HG03432 (cell line): Measurements from ENCODE around the gene TREH.
"Not testable (repeated sequence)": the region's sequence is repeated elsewhere in the genome, so short reads cannot be mapped to it uniquely, and the experiment has no call there.

Source experiments
- ATAC-seq: cut with Tn5 transposase; IDR thresholded peaks from one replicate; pipeline ENCODE4 v1.9.1; 2021; ENCODE audit warnings: mild to moderate bottlenecking, moderate library complexity; ENCODE audit not compliant: unreplicated experiment

TREH gene

DNA sequence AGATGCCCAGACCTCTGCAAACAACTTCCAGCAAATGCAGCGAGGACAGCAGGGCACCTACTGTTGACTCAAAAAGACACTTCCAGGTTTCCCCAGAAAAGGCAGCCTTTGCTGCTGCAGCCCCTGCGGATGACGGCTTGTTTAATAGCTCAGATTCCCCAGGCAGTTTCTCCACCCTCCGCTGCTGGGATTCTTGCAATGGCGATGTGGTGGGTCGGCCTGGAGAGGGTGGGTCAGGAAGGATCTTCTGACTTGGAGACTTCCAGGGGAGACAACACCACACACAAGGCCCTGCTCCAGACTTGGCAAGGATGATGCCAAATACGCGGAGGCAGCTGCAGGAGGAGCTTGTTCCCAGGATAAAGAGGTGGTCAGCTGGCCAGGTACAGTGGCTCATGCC is 17.9 kb upstream of the TREH start:
- no peak for ATAC-seq

DNA sequence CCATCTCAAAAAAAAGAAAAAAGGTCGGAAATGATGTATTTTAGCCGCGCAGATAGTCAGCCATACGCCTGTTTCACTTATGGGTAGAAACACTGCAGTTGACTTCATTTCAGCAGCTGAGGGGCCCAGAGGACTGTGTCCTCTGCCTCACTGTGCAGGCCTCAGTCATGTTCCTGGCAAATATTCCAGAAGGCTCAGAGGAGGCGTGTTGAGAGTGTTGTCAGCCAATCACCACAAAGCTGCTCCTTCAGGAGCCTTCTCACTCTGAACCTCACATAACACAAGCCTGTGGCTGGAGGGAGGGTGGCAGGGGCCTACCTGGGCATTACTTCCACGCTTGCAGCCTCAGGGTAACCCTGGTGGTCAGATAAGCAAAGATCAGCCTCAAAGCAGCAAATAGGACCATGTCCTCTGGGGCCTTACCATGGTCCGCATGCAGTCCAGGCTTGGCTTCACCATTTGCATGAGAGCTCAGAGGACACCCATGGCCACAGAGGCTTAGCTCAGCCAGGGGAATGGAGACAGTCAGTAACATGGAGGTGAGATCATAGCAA is 17.3 kb upstream of the TREH start:
- ATAC-seq, result no peak

DNA sequence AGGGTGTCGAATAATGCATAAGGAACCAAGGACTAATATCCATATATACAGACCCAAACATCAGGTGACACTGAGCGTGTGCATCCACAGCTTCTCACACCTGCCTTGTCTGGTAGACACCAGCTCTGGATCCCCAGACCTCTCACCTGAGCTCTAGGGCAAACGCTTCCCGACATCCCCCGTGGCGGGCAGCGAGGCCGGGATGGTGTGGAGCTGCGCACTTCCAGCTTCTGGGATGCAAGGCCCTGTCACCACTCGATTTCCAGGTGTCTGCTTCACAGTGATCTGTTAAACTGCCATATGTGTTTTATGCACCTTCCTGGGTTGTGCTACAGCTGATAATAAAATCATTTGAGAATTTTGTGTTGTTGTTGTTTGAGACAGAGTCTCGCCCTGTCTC is 15.3 kb upstream of the TREH start:
- ATAC-seq, result no peak

DNA sequence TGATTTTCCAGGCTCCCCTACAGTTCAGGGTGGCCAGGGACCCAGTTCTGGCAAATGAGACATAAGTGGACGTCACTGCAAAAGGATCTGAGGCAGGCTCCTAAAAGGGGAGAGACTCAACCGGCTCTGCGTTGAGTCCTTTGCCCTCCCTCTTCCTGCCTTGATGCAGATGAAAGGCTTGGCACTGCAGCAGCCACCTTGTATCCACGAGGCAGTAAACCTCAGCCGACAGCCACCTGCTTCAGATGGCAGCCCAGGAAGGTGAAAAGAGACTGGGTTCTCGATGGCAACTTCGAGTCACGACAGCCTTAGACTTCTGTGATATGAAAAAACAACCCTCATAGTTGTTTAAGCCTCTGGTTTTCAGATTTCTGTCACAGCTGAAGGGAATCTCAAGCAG is 14.7 kb upstream of the TREH start:
- ATAC-seq, result no peak

DNA sequence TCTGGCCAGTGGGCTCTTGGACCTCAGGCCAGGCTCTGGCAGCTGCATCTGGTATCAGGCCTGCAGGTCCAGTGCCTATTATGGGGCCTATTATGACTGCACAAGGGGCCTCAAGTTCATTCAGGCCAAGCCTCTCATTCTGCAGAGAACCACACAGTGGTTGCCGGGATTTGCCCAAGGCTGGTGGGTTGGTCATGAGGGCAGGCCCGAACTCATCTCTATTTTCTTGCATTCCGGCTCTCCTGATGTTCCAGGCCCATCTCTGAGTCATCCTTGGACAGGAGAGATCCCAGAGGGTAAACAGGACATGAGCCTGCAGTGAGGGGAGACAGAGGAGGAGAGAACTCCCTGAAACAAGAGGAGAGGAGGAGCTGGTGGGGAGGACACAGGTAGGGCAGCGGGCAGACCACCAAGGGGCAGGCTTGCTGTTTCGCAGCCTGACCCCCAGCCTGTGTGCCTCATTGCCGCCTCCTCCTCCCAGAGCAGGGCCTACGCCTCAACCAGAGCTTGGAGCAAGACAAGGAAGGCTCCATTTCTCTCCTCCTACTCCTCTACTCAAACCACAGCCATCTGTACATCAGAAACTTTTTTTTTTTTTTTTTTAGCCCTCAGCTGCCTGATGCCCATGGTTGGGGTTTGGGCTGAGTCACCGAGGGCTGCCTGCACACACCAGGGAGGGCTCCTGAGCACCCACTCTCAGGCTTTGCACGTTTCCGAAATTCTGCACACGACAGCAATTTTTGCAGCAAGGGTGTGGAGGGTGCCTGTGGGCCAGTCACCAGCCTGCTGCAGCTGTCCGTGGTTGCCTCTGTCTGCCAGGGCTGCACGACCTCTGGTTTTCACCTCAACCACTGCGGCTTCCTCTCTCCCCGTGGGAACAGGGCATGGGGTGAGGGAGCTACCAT is 12.7 kb upstream of the TREH start:
- ATAC-seq, result peak; percentile 42

DNA sequence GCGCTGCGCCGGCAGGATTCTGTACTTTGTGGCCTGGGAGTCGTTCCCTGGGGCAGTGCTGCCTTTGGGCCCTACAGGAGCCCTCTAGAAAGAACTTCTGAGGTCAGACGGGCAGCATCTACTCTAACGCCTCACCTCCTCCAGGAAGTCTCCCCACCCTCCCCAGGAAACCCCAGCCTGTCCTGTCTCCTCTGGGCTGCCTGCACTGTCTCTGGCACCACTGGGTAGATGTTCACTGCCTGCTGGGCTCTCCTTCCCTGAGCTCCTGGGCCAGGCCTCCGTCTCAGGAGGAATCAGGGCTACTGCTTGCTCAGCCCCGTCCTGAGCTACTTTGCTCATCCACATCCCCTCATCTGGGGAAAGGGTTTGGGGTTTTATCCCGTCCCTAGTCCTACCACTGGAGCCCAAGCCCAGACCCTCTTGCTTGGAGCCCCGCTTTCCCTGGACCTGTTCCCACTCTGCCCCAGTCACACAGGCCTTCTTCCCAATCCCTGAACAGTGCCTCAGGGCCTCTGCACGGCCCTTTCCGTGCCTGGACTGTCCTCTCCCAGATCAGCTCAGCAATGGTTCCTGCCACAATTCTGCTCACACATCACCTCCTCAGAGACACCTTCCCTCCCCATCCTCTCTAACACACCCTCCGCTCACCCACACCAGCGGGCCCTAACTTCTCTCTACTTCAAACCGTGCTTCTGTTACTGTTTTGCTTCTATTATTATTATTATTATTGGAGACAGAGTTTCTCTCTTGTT is 11.3 kb upstream of the TREH start:
- no peak for ATAC-seq

DNA sequence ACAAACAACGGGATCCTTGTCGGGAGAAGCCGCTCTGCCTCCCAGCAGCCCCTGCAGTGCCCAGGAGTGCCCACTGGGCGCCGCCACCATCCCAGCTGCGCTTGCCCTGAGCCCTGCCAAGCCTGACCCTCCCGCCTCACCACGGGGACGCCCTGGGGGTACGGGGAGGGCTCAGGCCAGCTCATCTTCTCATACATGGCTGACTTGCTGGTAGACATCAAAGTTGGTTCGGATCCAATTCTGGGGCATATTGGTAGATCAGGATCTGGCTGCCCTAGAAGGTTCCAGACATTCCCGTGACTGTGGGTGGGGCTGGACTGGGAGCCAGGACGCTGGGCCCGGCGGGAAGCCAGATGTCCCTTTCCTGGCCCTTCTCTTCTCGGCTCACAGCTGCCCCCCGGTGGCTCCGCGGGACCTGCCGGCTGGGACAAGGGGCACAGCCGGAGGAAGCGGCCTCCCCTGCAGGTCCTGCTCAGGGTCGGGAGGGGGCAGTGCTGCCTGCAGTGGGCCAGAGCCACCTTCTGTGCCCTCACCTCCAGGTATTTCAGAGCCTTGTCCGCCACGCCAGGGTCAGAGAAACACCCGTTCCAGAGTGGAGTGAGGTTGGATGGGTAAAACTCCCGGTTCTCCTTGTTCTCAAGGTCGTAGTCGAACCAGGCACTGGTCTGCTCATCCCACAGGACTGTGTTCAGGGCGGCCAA is 10.6 kb upstream of the TREH start:
- peak; percentile 70 for ATAC-seq

DNA sequence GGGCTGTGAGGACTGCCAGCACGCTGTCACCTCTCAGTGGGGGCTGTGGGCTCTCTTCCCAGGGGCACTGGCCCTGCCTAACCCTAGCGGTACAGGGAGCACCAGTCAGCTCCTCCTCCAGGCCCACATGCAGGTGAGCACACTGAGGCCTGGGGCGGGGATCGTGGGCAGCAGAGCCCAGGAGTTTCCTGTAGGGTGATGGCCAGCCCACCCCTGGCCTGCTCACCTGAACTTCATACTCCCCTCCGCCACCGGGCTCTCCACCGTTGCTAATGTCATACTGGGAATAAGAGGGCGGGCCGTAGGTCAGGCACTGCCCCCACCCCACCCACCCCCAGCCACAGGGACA is 10.0 kb upstream of the TREH start:
- no peak for ATAC-seq

DNA sequence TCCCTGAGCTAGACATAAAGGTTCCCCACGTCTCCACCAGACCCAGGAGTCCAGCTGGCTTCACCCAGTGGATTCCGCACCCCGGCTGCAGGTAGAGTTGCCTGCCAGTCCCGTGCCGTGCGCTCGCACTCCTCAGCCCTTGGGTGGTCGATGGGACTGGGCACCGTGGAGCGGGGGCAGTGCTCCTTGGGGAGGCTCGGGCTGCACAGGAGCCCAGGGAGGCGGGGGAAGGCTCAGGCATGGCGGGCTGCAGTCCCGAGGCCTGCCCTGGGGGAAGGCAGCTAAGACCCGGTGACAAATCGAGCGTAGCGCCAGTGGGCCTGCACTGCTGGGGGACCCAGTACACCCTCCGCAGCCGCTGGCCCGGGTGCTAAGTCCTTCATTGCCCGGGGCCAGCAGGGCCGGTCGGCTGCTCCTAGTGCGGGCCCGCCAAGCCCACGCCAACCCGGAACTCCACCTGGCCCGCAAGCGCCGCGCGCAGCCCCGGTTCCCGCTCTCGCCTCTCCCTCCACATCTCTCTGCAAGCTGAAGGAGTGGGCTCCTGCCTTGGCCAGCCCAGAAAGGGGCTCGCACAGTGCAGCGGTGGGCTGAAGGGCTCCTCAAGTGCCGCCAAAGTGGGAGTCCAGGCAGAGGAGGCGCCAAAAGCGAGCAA is 9.5 kb upstream of the TREH start:
- no peak for ATAC-seq

DNA sequence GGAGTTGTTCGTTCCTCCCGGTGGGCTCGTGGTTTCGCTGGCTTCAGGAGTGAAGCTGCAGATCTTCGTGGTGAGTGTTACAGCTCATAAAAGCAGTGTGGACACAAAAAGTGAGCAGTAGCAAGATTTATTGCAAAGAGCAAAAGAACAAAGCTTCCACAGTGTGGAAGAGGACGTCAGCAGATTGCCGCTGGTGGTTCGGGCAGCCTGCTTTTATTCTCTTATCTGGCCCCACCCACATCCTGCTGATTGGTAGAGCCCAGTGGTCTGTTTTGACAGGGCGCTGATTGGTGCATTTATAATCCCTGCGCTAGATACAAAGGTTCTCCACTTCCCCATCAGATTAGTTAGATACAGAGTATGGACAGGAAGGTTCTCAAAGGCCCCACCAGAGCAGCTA is 8.9 kb upstream of the TREH start:
- not testable (repeated sequence) for ATAC-seq

DNA sequence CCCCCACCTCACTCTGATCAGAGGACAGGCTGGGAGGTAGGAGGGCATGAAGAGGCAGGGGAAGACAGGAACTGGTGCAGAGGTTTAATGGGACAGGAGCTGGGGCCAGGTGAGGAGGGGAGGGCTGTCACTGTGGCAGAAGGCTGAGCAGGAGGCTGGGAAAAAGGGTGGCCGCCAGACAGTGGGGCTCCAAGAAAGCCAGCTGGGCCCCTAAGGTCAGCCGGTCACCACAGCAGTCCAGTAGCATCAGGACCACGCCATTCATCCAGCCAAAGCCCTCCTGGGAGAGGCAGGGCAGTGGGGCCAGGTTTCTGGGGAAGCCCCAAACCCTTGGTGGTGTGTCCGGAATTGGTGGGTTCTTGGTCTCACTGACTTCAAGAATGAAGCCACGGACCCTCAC is 8.5 kb upstream of the TREH start:
- no peak for ATAC-seq

DNA sequence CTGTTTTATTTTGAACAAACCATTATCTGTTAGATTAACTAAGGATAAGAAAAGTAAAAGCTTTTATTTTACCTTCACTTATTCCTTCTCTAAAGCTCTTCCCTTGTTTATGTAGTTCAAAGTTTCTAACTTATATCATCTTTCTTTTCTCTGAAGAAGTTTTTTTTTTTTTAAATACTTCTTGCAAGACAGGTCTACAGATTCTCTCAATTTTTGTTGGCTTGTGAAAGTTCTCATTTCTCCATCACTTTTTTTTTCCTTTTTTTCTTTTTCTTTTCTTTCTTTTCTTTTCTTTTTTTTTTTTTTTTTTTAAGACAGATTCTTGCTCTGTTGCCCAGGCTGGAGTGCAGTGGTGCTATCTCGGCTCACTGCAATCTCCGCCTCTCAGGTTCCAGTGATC is 4.7 kb upstream of the TREH start:
- ATAC-seq, result no peak

DNA sequence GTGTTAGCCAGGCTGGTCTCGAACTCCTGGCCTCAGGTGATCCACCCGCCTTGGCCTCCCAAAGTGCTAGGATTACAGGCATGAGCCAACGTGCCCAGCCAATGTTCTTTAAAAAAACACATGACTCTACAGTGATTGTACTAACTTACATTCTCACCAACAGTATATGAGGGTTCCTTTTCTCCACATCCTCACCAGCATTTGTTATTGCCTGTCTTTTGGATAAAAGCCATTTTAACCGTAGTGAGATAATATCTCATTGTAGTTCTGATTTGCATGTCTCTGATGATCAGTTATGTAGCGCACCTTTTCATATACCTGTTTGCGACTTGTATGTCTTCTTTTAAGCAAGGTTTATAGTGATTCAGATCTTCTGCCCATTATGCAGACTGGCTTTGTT is 3.5 kb upstream of the TREH start:
- not testable (repeated sequence) for ATAC-seq

DNA sequence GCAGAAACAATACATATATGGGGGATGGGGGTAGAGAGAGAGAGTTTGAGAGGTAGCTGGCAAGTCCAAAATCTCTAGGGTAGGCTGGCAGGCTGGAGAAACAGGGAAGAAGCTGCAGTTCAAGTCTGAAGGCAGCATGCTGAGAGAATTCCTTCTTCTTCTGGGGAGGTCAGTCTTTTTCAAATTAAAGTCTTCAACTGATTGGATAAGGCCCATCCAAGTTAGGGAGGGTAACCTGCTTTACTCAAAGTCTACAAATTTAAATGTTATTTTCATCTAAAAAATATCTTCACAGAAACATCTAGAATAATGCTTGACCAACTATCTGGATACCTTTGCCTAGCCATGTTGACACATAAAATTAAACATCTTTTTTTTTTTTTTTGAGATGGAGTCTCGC is 2.9 kb upstream of the TREH start:
- no peak for ATAC-seq

DNA sequence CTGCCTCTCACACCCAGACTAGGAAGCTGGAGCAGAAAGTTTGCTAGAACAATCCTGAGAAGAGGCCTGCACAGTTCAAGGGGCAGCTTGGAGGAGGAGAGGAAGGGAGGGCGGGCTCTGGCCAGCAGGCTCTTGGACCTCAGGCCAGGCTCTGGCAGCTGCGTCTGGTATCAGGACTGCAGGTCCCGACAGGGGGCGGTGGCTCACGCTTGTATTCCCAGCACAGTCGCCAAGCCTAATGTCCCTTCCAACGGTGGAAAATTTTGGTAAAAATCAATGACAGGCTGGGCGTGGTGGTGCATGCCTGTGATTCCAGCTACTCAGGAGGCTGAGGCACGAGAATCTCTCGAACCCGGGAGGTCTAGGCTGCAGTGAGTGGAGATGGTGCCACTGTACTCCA is 542 bp downstream of the TREH start:
- not testable (repeated sequence) for ATAC-seq

DNA sequence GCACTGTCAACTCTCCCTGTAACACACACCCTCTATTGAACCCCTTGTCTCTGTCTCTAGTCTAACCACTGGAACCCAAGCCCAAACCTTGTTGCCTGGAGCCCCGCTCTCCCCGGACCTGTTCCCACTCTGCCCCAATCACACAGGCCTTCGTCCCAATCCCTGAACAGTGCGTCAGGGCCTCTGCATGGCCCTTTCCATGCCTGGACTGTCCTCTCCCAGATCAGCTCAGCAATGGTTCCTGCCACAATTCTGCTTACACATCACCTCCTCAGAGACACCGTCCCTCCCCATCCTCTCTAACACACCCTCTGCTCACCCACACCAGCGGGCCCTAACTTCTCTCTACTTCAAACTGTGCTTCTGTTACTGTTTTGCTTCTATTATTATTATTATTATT is 1.5 kb downstream of the TREH start:
- ATAC-seq, result no peak

DNA sequence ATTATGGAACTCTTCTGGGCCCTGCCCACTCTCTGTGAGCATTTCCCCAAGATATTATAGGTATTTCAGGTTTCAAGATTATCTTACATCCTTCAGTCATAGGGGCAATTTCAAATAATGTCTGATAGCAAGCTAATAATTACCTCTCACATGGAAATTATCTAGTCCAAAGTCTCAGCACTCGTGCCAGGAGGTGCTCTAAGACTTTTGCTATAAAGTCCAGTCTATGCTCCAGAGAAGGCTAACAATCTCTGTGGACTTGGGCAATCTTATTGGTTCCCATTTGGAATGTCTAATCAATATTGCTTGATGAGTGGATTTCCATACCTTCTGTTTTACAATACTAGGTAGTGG is 5.4 kb downstream of the TREH start:
- ATAC-seq, result no peak

DNA sequence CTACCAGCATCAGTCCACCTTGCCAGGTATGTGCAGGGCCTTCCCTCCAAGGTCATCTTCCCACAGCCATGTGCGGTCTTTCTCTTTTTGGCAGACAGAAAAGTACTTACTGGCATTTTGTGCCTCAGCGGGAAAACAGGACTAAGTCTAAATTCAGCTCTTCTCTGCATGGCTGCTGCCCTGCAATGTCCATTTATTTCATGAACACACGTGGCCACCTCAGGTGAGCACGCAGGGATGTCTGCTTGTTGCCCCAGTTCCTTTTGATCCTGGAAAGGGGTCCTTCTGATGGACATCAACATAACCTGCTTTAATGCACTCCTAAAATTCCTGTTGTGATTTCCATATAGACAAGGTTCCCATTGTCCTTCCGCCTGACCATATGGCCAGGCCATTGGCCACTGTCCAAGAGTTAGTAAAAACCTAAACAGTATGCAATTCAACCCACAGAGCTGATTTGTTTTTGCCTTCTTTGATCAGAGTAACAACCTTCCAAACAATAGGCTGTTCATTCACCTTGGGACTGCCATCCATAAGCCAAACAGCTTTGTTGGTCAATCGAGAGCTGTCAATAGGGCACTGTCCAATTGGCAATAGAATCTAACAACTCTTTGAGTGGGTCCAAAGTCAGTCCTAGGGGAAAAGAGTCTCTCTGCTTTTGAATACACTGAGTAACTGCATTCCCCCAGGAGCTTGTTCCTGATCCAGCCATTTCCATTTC is 5.9 kb downstream of the TREH start:
- no peak for ATAC-seq

DNA sequence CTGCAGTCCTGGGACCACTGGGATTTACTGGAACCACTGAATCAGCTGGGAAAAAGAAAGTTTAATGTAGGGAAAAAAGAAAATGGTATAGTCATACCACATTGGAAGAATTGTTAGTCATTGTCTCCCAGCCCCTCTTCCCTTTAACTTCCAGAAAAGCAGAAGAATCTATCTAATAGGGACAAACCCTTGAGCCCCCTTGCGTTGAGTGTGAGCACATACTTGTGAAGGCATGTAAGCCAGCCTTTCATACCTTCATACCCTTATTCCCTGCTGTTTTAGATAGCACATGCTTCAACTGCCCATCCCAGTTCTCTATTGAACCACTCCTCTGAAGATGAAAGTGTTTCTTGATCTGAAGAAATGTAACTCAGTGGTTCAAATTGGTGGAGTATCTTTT is 6.6 kb downstream of the TREH start:
- no peak for ATAC-seq

DNA sequence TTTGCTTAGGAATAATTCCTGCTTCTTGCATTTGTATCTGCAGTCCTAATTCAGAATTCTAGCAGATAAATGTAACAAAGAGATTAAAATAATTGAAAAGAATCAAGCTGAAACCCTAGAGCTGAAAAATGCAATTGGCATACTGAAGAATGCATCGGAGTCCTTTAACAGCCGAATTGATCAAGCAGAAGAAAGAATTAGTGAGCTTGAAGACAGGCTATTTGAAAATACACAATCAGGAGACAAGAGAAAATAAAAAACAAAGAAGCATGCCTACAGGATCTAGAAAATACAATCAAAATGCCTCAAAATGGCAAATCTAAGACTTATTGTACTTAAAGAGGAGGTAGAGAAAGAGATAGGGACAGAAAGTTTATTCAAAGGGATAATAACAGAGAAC is 8.2 kb downstream of the TREH start:
- ATAC-seq, result no peak
